ENCODE measurements around the gene CASK.

Gene CASK

GRCh38 chrX:41604766-41605543, 318.4 kb downstream of the CASK start:
- H3K27me3 ChIP-seq (ENCODE audit: control insufficient read depth, insufficient read depth, low read length) = no peaks in the 10 kb centered on the region
- no peak overlapping the region for H2AFZ ChIP-seq
- no peaks in the 10 kb centered on the region for H3K9me3 ChIP-seq (ENCODE audit: control insufficient read depth, low read length)
- H3K9ac ChIP-seq = no peak overlapping the region
- no peaks in the 10 kb centered on the region for H3K79me2 ChIP-seq
- no peak overlapping the region for H3K4me3 ChIP-seq (ENCODE audit: low read depth, low read length)
- H3K4me1 ChIP-seq = no peaks in the 10 kb centered on the region
- TF ChIP-seq CTCF (IDR thresholded peaks at IDR 0.05) = no peak
- H3K4me2 ChIP-seq (ENCODE audit: low read length) = no peak overlapping the region
- no peak overlapping the region for H3K27ac ChIP-seq
- no peaks in the 10 kb centered on the region for H3K36me3 ChIP-seq (ENCODE audit: control insufficient read depth, insufficient read depth, low read length)

GRCh38 chrX:41604177-41604576, 319.2 kb downstream of the CASK start:
- Histone ChIP-seq H3K4me3 (ENCODE audit: low read depth, low read length) (no peak overlapping the region), H3K79me2 (no peaks in the 10 kb centered on the region), H2AFZ (no peak overlapping the region), H3K27ac (no peak overlapping the region), H3K36me3 (ENCODE audit: control insufficient read depth, insufficient read depth, low read length) (no peaks in the 10 kb centered on the region), H3K27me3 (ENCODE audit: control insufficient read depth, insufficient read depth, low read length) (no peaks in the 10 kb centered on the region), H3K9me3 (ENCODE audit: control insufficient read depth, low read length) (no peaks in the 10 kb centered on the region), H3K4me1 (no peaks in the 10 kb centered on the region), H3K4me2 (ENCODE audit: low read length) (no peak overlapping the region), H3K9ac (no peak overlapping the region)
- TF ChIP-seq CTCF (IDR thresholded peaks at IDR 0.05) = no peak

GRCh38 chrX:41603596-41603995, 319.8 kb downstream of the CASK start:
- Histone ChIP-seq H3K4me1 (no peaks in the 10 kb centered on the region), H3K27me3 (ENCODE audit: control insufficient read depth, insufficient read depth, low read length) (no peaks in the 10 kb centered on the region), H3K9ac (no peak overlapping the region), H2AFZ (no peak overlapping the region), H3K9me3 (ENCODE audit: control insufficient read depth, low read length) (no peaks in the 10 kb centered on the region), H3K79me2 (no peaks in the 10 kb centered on the region), H3K4me2 (ENCODE audit: low read length) (no peak overlapping the region), H3K36me3 (ENCODE audit: control insufficient read depth, insufficient read depth, low read length) (no peaks in the 10 kb centered on the region), H3K4me3 (ENCODE audit: low read depth, low read length) (no peak overlapping the region), H3K27ac (no peak overlapping the region)
- TF ChIP-seq CTCF (IDR thresholded peaks at IDR 0.05) = no peak

GRCh38 chrX:41602816-41603345, 320.5 kb downstream of the CASK start:
- Histone ChIP-seq H3K9me3 (ENCODE audit: control insufficient read depth, low read length) (no peaks in the 10 kb centered on the region), H3K36me3 (ENCODE audit: control insufficient read depth, insufficient read depth, low read length) (no peaks in the 10 kb centered on the region), H3K27ac (no peak overlapping the region), H3K9ac (no peak overlapping the region), H3K79me2 (no peaks in the 10 kb centered on the region), H3K27me3 (ENCODE audit: control insufficient read depth, insufficient read depth, low read length) (no peaks in the 10 kb centered on the region), H3K4me1 (no peaks in the 10 kb centered on the region), H2AFZ (no peak overlapping the region), H3K4me2 (ENCODE audit: low read length) (no peak overlapping the region), H3K4me3 (ENCODE audit: low read depth, low read length) (no peak overlapping the region)
- TF ChIP-seq CTCF (IDR thresholded peaks at IDR 0.05) = no peak

- Histone ChIP-seq H3K9ac (no peak overlapping the region), H3K9me3 (ENCODE audit: control insufficient read depth, low read length) (no peaks in the 10 kb centered on the region), H3K27ac (no peak overlapping the region), H3K27me3 (ENCODE audit: control insufficient read depth, insufficient read depth, low read length) (no peaks in the 10 kb centered on the region), H2AFZ (no peak overlapping the region), H3K4me2 (ENCODE audit: low read length) (no peak overlapping the region), H3K79me2 (no peaks in the 10 kb centered on the region), H3K4me3 (ENCODE audit: low read depth, low read length) (no peak overlapping the region), H3K36me3 (ENCODE audit: control insufficient read depth, insufficient read depth, low read length) (no peaks in the 10 kb centered on the region), H3K4me1 (no peaks in the 10 kb centered on the region)
- no peak for TF ChIP-seq CTCF (IDR thresholded peaks at IDR 0.05)
Measured at GRCh38 chrX:41600291-41600690, 323.1 kb downstream of the CASK start.

Data from parathyroid adenoma (tissue), 2 donors.